Endothelial cell of umbilical vein (primary cell): ENCODE results near the gene TMEM145. TPM values are rescaled to one million over a fixed set of nuclear protein-coding genes. Genes with fewer than 3 reads are reported as not detected.

Experiments used
- BruUV-seq: library from RNA; stranded (reverse); fragments of 400-500 nt; replicated peaks from 2 replicates; lab custom pipeline; 2021; lab: Mats Ljungman, UMichigan
- CTCF ChIA-PET: fragments of 300-600, 350-600 bp; sonication (Branson Sonifier 250); formaldehyde crosslinking; loops from one replicate; lab custom pipeline; 2021; ENCODE audit warnings: antibody characterized with exemption, inconsistent platforms; lab: Charles Lee
- POLR2A ChIA-PET: fragments of 300-600, 350-600 bp; sonication (Branson Sonifier 250); formaldehyde crosslinking; loops from one replicate; lab custom pipeline; 2021; ENCODE audit warnings: antibody characterized with exemption, inconsistent platforms; lab: Charles Lee
- DNase-seq: peaks from one replicate; pipeline ENCODE4 v3.0.0-alpha.2; 2011; ENCODE audit warnings: low read depth, low spot score
- FAIRE-seq: peaks from 2 replicates; lab custom pipeline; 2011; peaks lifted over from hg19 to GRCh38; lab: Jason Lieb, UNC
- H2AFZ ChIP-seq: 2 replicates; pipeline ENCODE4 v1.6.0; 2012; ENCODE audit warnings: low read depth, low read length, control low read depth, inconsistent platforms
- H3K27ac ChIP-seq: 2 replicates; pipeline ENCODE4 v1.5.1; 2011; ENCODE audit warnings: low read depth, mild to moderate bottlenecking, control low read depth, low read length, moderate library complexity; ENCODE audit not compliant: insufficient read depth
- H3K27me3 ChIP-seq, 2 experiments: 2 replicates each; pipeline versions ENCODE4 v1.6.0 to v1.6.1; 2011; ENCODE audit warnings: low read length in 2 of 2, mixed read lengths in 1 of 2; ENCODE audit not compliant: control insufficient read depth in 2 of 2, insufficient read depth in 2 of 2
- H3K36me3 ChIP-seq, 2 experiments: 2 replicates in 1 of 2; 3 replicates in 1 of 2; pipeline ENCODE4 v1.5.1; 2011; ENCODE audit warnings: low read length in 2 of 2, mild to moderate bottlenecking in 1 of 2, moderate library complexity in 1 of 2; ENCODE audit not compliant: control insufficient read depth in 2 of 2, insufficient read depth in 2 of 2; ENCODE audit errors: extremely low read depth in 1 of 2
- H3K4me1 ChIP-seq: 3 replicates; pipeline ENCODE4 v1.5.1; 2011; ENCODE audit warnings: mild to moderate bottlenecking, low read length; ENCODE audit not compliant: control insufficient read depth, insufficient read depth; ENCODE audit errors: extremely low read depth
- H3K4me2 ChIP-seq: 2 replicates; pipeline ENCODE4 v1.6.1; 2011; ENCODE audit warnings: low read length, control low read depth, mixed read lengths; ENCODE audit not compliant: insufficient read depth
- H3K4me3 ChIP-seq, 3 experiments: fragments of 200-600 bp in 1 of 3; sonication (generic), shearing (Covaris generic) in 1 of 3; replicated peaks in 1 of 3; 2 replicates each; pipeline ENCODE4 v1.5.1; 2011 to 2016; ENCODE audit warnings: control low read depth in 3 of 3, low read length in 3 of 3, mild to moderate bottlenecking in 2 of 3, inconsistent platforms in 1 of 3, low read depth in 1 of 3, moderate library complexity in 1 of 3; ENCODE audit not compliant: insufficient read depth in 1 of 3
- H3K79me2 ChIP-seq: 2 replicates; pipeline ENCODE4 v1.6.0; 2012; ENCODE audit warnings: low read length, inconsistent platforms; ENCODE audit not compliant: control insufficient read depth, insufficient read depth
- H3K9ac ChIP-seq: replicated peaks from 2 replicates; pipeline ENCODE3; 2011; ENCODE audit warnings: low read length, control low read depth; ENCODE audit not compliant: insufficient read depth; ENCODE audit errors: extremely low read depth
- H3K9me1 ChIP-seq: replicated peaks from 3 replicates; pipeline ENCODE4 v1.6.0; 2011; ENCODE audit warnings: mild to moderate bottlenecking, low read length; ENCODE audit not compliant: control insufficient read depth, insufficient read depth; ENCODE audit errors: extremely low read depth
- H3K9me3 ChIP-seq: replicated peaks from 2 replicates; pipeline ENCODE4 v1.5.1; 2012; ENCODE audit warnings: low read length, inconsistent platforms; ENCODE audit not compliant: control insufficient read depth, insufficient read depth
- H4K20me1 ChIP-seq: replicated peaks from 2 replicates; pipeline ENCODE3; 2011; ENCODE audit warnings: mild to moderate bottlenecking, low read length; ENCODE audit not compliant: control insufficient read depth, insufficient read depth; ENCODE audit errors: extremely low read depth
- EZH2 ChIP-seq: IDR thresholded peaks from 2 replicates; pipeline ENCODE4 v1.6.1; 2012; ENCODE audit warnings: borderline replicate concordance, low read depth, mild to moderate bottlenecking, moderate library complexity, low read length, inconsistent platforms; ENCODE audit not compliant: severe bottlenecking
- GATA2 ChIP-seq: IDR thresholded peaks from 2 replicates; pipeline ENCODE4 v1.7.0; 2011; ENCODE audit warnings: low read depth, mild to moderate bottlenecking, moderate library complexity, mixed read lengths, low read length; ENCODE audit not compliant: insufficient read length, insufficient read depth
- POLR2AphosphoS5 ChIP-seq: IDR thresholded peaks from 2 replicates; pipeline ENCODE4 v1.6.1; 2012; ENCODE audit warnings: low read depth, mild to moderate bottlenecking, control low read depth, low read length, moderate library complexity; ENCODE audit not compliant: insufficient read depth
- dilution Hi-C: fragments of 300-500 bp; cut with MboI; formaldehyde crosslinking; loops from one replicate; pipeline ENCODE4 v1.15.0; 2019; ENCODE audit warnings: low sequenced_read_pairs; ENCODE audit not compliant: extremely low pct_ligation_motif_present
- intact Hi-C: fragments of 100-400 bp; cut with micrococcal nuclease; formaldehyde crosslinking; loops from one replicate; pipeline ENCODE4 v1.10.0; 2022
- polyA plus RNA-seq, 4 experiments: library from polyadenylated mRNA; depleted of rRNA in 3 of 4; stranded (reverse) in 3 of 4; unstranded in 1 of 4; fragments of >200 nt; gene quantifications; 2 replicates each; pipeline versions ENCODE4 v1.2.1 to v1.2.3, GENCODE V29; 2011 to 2012; ENCODE audit warnings: missing spikeins in 1 of 4
- total RNA-seq: library from RNA; stranded (reverse); gene quantifications from 2 replicates; pipeline ENCODE4 v1.2.3, GENCODE V29; 2021
- TF ChIP-seq, protein P1 (sequence below), 2 donors: IDR thresholded peaks; 1 replicate in 1 of 2; 2 replicates in 1 of 2; pipeline ENCODE4 v1.5.1; 2011; ENCODE audit warnings: low read length in 2 of 2, mild to moderate bottlenecking in 2 of 2, moderate library complexity in 2 of 2, control low read depth in 1 of 2, inconsistent platforms in 1 of 2, low read depth in 1 of 2; ENCODE audit not compliant: insufficient read depth in 1 of 2; ENCODE audit errors: extremely low read depth in 1 of 2
- TF ChIP-seq, protein P2 (sequence below): IDR thresholded peaks from 2 replicates; pipeline ENCODE4 v1.6.1; 2011; ENCODE audit not compliant: insufficient read depth, insufficient read length

Gene TMEM145
- total and polyA plus RNA-seq, 2 donors (not counting 3 experiments of a cell fraction or from before 2014, with no cell fraction given): not detected

DNA sequence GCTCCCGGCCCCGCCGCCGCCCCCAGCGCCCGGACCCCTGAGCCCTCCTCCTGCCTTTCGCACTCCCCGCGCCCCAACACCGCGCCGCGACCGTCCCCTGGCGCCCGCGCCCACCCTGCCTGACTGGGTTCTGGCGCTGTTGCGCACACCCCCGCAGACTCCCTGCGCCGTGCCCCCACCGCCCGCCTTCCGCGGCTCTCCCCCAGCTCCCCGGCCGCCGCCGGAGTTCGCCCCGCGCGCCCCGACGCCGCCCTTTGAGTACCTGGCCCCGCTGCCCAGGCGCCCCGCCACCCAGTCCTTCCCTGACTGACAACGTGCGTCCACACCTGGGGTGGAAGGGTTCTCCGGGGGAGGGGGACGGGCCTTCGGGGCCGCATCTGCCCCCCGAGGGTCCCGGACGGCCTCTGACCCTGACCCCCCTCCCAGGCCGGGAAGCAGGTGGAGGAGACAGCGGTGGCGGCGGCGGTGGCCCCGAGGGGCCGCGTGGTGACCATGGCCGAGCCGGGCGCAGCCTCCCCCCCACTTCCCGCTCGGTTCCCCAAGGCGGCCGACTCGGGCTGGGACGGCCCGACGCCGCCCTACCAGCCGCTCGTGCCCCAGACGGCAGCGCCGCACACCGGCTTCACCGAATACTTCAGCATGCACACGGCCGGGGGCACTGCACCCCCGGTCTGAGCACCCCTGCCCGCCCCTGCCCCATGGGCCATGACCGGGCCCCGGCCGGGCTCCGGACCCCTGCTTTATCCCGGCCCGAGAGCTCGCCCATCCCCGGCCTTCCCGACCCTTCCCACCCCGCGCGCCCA is 10.9 kb downstream of the TMEM145 start:
- DNase-seq: no peak
- Histone ChIP-seq H3K9me1 (no peaks in the 10 kb centered on the region), H3K27me3 (peaks cover 19 to 27% of the 10 kb centered on the region in 2 experiments), H3K4me2 (no peak overlapping the region), H2AFZ (no peak overlapping the region), H3K4me3 (peak overlapping the region in 1 of 3 experiments; percentile 6), H3K27ac (no peak overlapping the region), H3K9ac (no peak overlapping the region), H3K79me2 (peaks cover 3% of the 10 kb centered on the region), H3K9me3 (no peaks in the 10 kb centered on the region), H3K4me1 (peaks cover 8% of the 10 kb centered on the region), H3K36me3 (no peaks in the 10 kb centered on the region), H4K20me1 (no peaks in the 10 kb centered on the region)
- TF ChIP-seq EZH2: peak; percentile 99
- TF ChIP-seq, protein P1, sequence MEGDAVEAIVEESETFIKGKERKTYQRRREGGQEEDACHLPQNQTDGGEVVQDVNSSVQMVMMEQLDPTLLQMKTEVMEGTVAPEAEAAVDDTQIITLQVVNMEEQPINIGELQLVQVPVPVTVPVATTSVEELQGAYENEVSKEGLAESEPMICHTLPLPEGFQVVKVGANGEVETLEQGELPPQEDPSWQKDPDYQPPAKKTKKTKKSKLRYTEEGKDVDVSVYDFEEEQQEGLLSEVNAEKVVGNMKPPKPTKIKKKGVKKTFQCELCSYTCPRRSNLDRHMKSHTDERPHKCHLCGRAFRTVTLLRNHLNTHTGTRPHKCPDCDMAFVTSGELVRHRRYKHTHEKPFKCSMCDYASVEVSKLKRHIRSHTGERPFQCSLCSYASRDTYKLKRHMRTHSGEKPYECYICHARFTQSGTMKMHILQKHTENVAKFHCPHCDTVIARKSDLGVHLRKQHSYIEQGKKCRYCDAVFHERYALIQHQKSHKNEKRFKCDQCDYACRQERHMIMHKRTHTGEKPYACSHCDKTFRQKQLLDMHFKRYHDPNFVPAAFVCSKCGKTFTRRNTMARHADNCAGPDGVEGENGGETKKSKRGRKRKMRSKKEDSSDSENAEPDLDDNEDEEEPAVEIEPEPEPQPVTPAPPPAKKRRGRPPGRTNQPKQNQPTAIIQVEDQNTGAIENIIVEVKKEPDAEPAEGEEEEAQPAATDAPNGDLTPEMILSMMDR (IDR thresholded peaks at IDR 0.05; ENCODE audit: extremely low read depth in 1 of 2, insufficient read depth in 1 of 2, low read depth in 1 of 2, low read length in 2 of 2): peak in 1 of 2 donors; percentile 10
- no peak for TF ChIP-seq GATA2
- TF ChIP-seq, protein P2, sequence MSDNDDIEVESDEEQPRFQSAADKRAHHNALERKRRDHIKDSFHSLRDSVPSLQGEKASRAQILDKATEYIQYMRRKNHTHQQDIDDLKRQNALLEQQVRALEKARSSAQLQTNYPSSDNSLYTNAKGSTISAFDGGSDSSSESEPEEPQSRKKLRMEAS: no peak
- TF ChIP-seq POLR2AphosphoS5: no peak
- intact Hi-C loops: no loop called here
- POLR2A ChIA-PET: no interaction called here
- no peak for FAIRE-seq
- dilution Hi-C loops: no loop called here
- CTCF ChIA-PET: interaction anchor here (0.9 to 2.0 kb wide), 5 partner anchors 10 to 79 kb away, joined by 4 to 7 read pairs (median 5); no protein-coding TSS in a partner anchor
- BruUV-seq: no TSS peak
